Measurements from ENCODE around the gene EXOC3L4. TPM values are rescaled to one million over a fixed set of nuclear protein-coding genes. Genes with fewer than 3 reads are reported as not detected.

Gene EXOC3L4
- total and polyA plus RNA-seq, 2 donors = 16.0 to 83.7 TPM

- H3K27ac ChIP-seq (ENCODE audit: low read depth in 1 of 2, low read length in 1 of 2) = peak overlapping the region; percentile 84 to 87
- no peak overlapping the region for H3K4me3 ChIP-seq (ENCODE audit: low read length in 2 of 2)
- DNase-seq (ENCODE audit: low read depth in 6 of 9, low spot score in 9 of 9) = peak in 1 of 9 donors; percentile 54
- H3K27me3 ChIP-seq (ENCODE audit: control insufficient read depth in 2 of 2, insufficient read depth in 1 of 2, low read length in 1 of 2) = peaks cover 11 to 52% of the 10 kb centered on the region in 2 donors
- no peaks in the 10 kb centered on the region for H3K9me3 ChIP-seq (ENCODE audit: control insufficient read depth in 2 of 2, insufficient read depth in 1 of 2, low read length in 1 of 2)
- no peaks in the 10 kb centered on the region for H3K36me3 ChIP-seq (ENCODE audit: control insufficient read depth in 2 of 2, insufficient read depth in 2 of 2, low read length in 1 of 2)
- 10% methylated on average over 23 of the region's 23 CpGs for WGBS
- H3K4me1 ChIP-seq (ENCODE audit: control insufficient read depth in 2 of 2, insufficient read depth in 2 of 2, low read length in 2 of 2) = peaks cover 27 to 56% of the 10 kb centered on the region in 2 donors
Measured at GRCh38 chr14:103121846-103122584, 27.5 kb downstream of the EXOC3L4 start.

DNA sequence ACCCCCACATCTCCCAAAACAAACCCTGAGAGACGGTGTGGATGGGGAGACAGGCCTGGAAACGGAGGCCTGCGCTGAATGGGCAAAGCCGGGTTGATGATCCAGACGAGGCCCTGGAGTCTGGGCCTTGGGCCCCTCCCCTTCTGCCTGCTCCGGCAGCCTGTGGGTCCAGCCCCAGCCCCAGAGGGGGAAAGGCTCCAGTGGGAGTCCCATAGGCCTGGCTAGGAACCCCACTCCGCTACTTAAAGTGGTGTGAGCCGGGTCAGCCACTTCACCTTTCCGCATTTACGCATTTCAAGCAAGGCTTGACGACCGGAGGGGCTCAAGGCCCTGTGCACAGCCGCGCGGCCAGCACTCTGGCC lies 28.0 kb downstream of the EXOC3L4 start:
- peaks cover 27 to 58% of the 10 kb centered on the region in 2 donors for H3K4me1 ChIP-seq (ENCODE audit: control insufficient read depth in 2 of 2, insufficient read depth in 2 of 2, low read length in 2 of 2)
- H3K27me3 ChIP-seq (ENCODE audit: control insufficient read depth in 2 of 2, insufficient read depth in 1 of 2, low read length in 1 of 2) = peaks cover 11 to 52% of the 10 kb centered on the region in 2 donors
- H3K27ac ChIP-seq (ENCODE audit: low read depth in 1 of 2, low read length in 1 of 2) = peak overlapping the region; percentile 84 to 87
- 12% methylated on average over 15 of the region's 15 CpGs for WGBS
- no peaks in the 10 kb centered on the region for H3K9me3 ChIP-seq (ENCODE audit: control insufficient read depth in 2 of 2, insufficient read depth in 1 of 2, low read length in 1 of 2)
- no peak for DNase-seq (ENCODE audit: low read depth in 6 of 9, low spot score in 9 of 9)
- peak overlapping the region; percentile 5 to 48 for H3K4me3 ChIP-seq (ENCODE audit: low read length in 2 of 2)
- H3K36me3 ChIP-seq (ENCODE audit: control insufficient read depth in 2 of 2, insufficient read depth in 2 of 2, low read length in 1 of 2) = no peaks in the 10 kb centered on the region

GRCh38 chr14:103122947-103123633 lies 28.6 kb downstream of the EXOC3L4 start, which contains the start of gene TNFAIP2:
Gene TNFAIP2 (plus strand): TSS chr14:103123461. CDS start chr14:103126458, 2,997 bp downstream.
- under 1% methylated on average over 74 of the region's 74 CpGs for WGBS
- H3K9me3 ChIP-seq (ENCODE audit: control insufficient read depth in 2 of 2, insufficient read depth in 1 of 2, low read length in 1 of 2) = no peaks in the 10 kb centered on the region
- peaks cover 27 to 60% of the 10 kb centered on the region in 2 donors for H3K4me1 ChIP-seq (ENCODE audit: control insufficient read depth in 2 of 2, insufficient read depth in 2 of 2, low read length in 2 of 2)
- peaks cover 11 to 52% of the 10 kb centered on the region in 2 donors for H3K27me3 ChIP-seq (ENCODE audit: control insufficient read depth in 2 of 2, insufficient read depth in 1 of 2, low read length in 1 of 2)
- H3K4me3 ChIP-seq (ENCODE audit: low read length in 2 of 2) = peak within 1 kb of the TSS; percentile 45 to 48
- no peak for DNase-seq (ENCODE audit: low read depth in 6 of 9, low spot score in 9 of 9)
- no peaks in the 10 kb centered on the region for H3K36me3 ChIP-seq (ENCODE audit: control insufficient read depth in 2 of 2, insufficient read depth in 2 of 2, low read length in 1 of 2)
- H3K27ac ChIP-seq (ENCODE audit: low read depth in 1 of 2, low read length in 1 of 2) = peak within 1 kb of the TSS; percentile 84 to 87

GRCh38 chr14:103123634-103124500 lies 29.3 kb downstream of the EXOC3L4 start:
- Histone ChIP-seq H3K4me1 (ENCODE audit: control insufficient read depth in 2 of 2, insufficient read depth in 2 of 2, low read length in 2 of 2) (peaks cover 27 to 53% of the 10 kb centered on the region in 2 donors), H3K4me3 (ENCODE audit: low read length in 2 of 2) (peak overlapping the region; percentile 45 to 48), H3K27ac (ENCODE audit: low read depth in 1 of 2, low read length in 1 of 2) (peak overlapping the region in 1 of 2 donors; percentile 56), H3K9me3 (ENCODE audit: control insufficient read depth in 2 of 2, insufficient read depth in 1 of 2, low read length in 1 of 2) (no peaks in the 10 kb centered on the region), H3K27me3 (ENCODE audit: control insufficient read depth in 2 of 2, insufficient read depth in 1 of 2, low read length in 1 of 2) (peaks cover 11 to 52% of the 10 kb centered on the region in 2 donors), H3K36me3 (ENCODE audit: control insufficient read depth in 2 of 2, insufficient read depth in 2 of 2, low read length in 1 of 2) (no peaks in the 10 kb centered on the region)
- 10% methylated on average over 48 of the region's 48 CpGs for WGBS
- DNase-seq (ENCODE audit: low read depth in 6 of 9, low spot score in 9 of 9) = no peak

GRCh38 chr14:103124501-103125001 lies 30.0 kb downstream of the EXOC3L4 start:
- WGBS = 81% methylated on average over 5 of the region's 5 CpGs
- peak overlapping the region in 1 of 2 donors; percentile 45 for H3K4me3 ChIP-seq (ENCODE audit: low read length in 2 of 2)
- H3K27me3 ChIP-seq (ENCODE audit: control insufficient read depth in 2 of 2, insufficient read depth in 1 of 2, low read length in 1 of 2) = peaks cover 11 to 52% of the 10 kb centered on the region in 2 donors
- no peaks in the 10 kb centered on the region for H3K9me3 ChIP-seq (ENCODE audit: control insufficient read depth in 2 of 2, insufficient read depth in 1 of 2, low read length in 1 of 2)
- peaks cover 27 to 53% of the 10 kb centered on the region in 2 donors for H3K4me1 ChIP-seq (ENCODE audit: control insufficient read depth in 2 of 2, insufficient read depth in 2 of 2, low read length in 2 of 2)
- no peak for DNase-seq (ENCODE audit: low read depth in 6 of 9, low spot score in 9 of 9)
- no peaks in the 10 kb centered on the region for H3K36me3 ChIP-seq (ENCODE audit: control insufficient read depth in 2 of 2, insufficient read depth in 2 of 2, low read length in 1 of 2)
- no peak overlapping the region for H3K27ac ChIP-seq (ENCODE audit: low read depth in 1 of 2, low read length in 1 of 2)

DNA sequence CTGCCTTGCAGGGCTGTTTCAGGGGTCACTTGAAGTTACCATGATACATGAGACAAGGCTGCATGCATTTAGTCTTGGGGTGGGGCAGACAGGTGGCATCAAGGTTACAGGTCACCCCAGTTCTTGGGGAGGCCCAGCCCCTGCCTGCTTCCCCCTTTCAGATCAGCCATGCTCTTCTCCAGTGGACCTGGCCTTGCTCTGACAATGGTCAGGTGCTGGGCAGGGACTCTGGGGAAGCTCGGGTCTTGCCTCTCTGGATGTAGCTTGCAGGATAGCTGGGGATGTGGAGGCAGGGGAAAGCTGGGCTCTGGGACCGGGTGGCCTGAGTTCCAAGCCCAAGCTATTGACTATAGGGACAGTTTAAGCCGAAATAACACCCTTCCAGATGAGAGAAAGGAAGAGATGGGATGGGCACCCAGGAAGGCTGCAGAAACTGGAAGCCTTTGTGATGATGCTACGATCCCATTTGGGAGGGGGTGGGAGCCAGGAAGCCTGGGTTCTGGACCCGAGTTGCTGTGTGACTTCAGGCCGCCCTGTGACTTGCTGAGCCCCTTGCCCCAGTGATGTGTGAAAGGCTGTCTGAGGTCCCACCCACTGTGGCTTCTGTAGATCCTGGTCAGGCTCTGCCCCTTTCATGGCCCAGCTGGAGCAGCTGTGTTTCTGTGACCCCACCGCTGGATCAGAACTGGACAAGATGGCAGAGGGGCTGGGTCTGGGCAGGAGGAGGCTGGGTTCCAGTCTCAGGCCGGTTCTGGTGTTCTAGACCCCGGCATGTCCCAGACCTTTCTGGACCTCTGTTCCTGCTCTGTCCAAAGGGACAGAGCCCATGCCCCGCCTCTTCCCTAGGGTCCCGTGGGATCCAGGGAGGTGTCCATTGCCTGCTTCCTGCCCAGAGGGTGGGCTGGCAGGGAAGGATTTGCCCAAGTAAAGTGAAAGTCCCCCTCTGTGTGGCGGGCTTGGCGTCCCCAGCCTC lies 30.9 kb downstream of the EXOC3L4 start:
- WGBS = 95% methylated on average over 13 of the region's 13 CpGs
- peaks cover 11 to 52% of the 10 kb centered on the region in 2 donors for H3K27me3 ChIP-seq (ENCODE audit: control insufficient read depth in 2 of 2, insufficient read depth in 1 of 2, low read length in 1 of 2)
- H3K4me3 ChIP-seq (ENCODE audit: low read length in 2 of 2) = peak overlapping the region in 1 of 2 donors; percentile 45
- H3K9me3 ChIP-seq (ENCODE audit: control insufficient read depth in 2 of 2, insufficient read depth in 1 of 2, low read length in 1 of 2) = no peaks in the 10 kb centered on the region
- no peak for DNase-seq (ENCODE audit: low read depth in 6 of 9, low spot score in 9 of 9)
- H3K27ac ChIP-seq (ENCODE audit: low read depth in 1 of 2, low read length in 1 of 2) = no peak overlapping the region
- H3K36me3 ChIP-seq (ENCODE audit: control insufficient read depth in 2 of 2, insufficient read depth in 2 of 2, low read length in 1 of 2) = peaks cover 0 to under 1% of the 10 kb centered on the region in 2 donors
- H3K4me1 ChIP-seq (ENCODE audit: control insufficient read depth in 2 of 2, insufficient read depth in 2 of 2, low read length in 2 of 2) = peaks cover 25 to 50% of the 10 kb centered on the region in 2 donors

DNA sequence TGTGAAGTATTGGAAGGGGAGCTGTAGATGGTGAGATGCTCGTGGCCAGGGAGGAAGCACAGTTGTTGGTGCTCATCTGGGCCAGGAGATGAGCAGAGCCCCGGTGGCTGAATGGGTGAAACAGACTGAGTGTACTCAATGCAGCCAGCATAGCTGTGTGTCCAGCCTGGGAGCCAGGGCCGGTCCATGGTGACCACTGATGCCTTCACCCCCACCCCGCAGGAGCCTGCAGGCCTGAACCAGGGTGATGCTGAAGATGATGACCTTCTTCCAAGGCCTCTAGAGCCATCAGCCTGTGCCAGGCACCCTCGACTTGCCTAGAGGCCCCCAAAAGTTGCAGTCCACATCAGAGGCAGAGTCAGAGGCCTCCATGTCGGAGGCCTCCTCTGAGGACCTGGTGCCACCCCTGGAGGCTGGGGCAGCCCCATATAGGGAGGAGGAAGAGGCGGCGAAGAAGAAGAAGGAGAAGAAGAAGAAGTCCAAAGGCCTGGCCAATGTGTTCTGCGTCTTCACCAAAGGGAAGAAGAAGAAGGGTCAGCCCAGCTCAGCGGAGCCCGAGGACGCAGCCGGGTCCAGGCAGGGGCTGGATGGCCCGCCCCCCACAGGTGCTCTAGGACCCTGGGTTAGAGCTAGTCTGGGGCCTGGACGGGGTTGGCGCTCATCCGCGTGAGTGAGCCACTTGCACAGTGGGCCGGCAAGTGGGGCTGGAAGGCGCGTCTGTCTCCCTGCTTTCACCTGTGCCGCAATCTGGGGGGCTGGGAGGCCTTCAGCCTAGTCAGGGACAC lies 31.8 kb downstream of the EXOC3L4 start:
- no peak for DNase-seq (ENCODE audit: low read depth in 6 of 9, low spot score in 9 of 9)

More for the DNA sequence above, 31.8 kb downstream of the EXOC3L4 start:
- no peaks in the 10 kb centered on the region for H3K9me3 ChIP-seq (ENCODE audit: control insufficient read depth in 2 of 2, insufficient read depth in 1 of 2, low read length in 1 of 2)
- 93% methylated on average over 22 of the region's 22 CpGs for WGBS
- peaks cover 11 to 46% of the 10 kb centered on the region in 2 donors for H3K27me3 ChIP-seq (ENCODE audit: control insufficient read depth in 2 of 2, insufficient read depth in 1 of 2, low read length in 1 of 2)
- peaks cover 0 to 4% of the 10 kb centered on the region in 2 donors for H3K36me3 ChIP-seq (ENCODE audit: control insufficient read depth in 2 of 2, insufficient read depth in 2 of 2, low read length in 1 of 2)
- H3K4me1 ChIP-seq (ENCODE audit: control insufficient read depth in 2 of 2, insufficient read depth in 2 of 2, low read length in 2 of 2) = peaks cover 18 to 46% of the 10 kb centered on the region in 2 donors
- no peak overlapping the region for H3K27ac ChIP-seq (ENCODE audit: low read depth in 1 of 2, low read length in 1 of 2)
- H3K4me3 ChIP-seq (ENCODE audit: low read length in 2 of 2) = no peak overlapping the region
